GM12801 (cell line): ENCODE data around the gene PCSK6.

Source experiments
- TF ChIP-seq, protein P1 (sequence below): IDR thresholded peaks from one replicate; pipeline ENCODE4 v1.5.1; 2011; ENCODE audit warnings: control low read depth; ENCODE audit not compliant: insufficient read length; ENCODE audit errors: extremely low read depth

PCSK6 gene

DNA sequence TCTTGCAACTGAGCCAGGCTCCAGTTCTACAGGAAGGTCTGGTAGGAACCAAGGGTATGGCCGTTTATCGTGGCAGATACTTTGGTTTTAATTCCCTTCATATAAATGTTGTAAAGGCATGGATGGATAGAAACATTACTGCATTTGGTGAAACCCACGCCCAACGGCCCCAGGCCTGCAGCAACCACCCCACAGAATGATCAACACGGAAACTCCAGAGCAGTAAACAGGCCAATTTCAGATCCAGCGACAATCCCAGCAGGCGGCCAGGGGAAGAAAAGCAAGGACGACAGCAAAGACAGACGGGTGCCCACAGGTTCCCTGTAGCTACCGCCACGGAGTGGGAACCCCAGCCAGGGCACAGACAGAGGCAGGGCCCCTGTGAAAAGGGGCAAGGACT, 32.6 kb upstream of the PCSK6 start:
- TF ChIP-seq, protein P1, sequence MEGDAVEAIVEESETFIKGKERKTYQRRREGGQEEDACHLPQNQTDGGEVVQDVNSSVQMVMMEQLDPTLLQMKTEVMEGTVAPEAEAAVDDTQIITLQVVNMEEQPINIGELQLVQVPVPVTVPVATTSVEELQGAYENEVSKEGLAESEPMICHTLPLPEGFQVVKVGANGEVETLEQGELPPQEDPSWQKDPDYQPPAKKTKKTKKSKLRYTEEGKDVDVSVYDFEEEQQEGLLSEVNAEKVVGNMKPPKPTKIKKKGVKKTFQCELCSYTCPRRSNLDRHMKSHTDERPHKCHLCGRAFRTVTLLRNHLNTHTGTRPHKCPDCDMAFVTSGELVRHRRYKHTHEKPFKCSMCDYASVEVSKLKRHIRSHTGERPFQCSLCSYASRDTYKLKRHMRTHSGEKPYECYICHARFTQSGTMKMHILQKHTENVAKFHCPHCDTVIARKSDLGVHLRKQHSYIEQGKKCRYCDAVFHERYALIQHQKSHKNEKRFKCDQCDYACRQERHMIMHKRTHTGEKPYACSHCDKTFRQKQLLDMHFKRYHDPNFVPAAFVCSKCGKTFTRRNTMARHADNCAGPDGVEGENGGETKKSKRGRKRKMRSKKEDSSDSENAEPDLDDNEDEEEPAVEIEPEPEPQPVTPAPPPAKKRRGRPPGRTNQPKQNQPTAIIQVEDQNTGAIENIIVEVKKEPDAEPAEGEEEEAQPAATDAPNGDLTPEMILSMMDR = no peak

DNA sequence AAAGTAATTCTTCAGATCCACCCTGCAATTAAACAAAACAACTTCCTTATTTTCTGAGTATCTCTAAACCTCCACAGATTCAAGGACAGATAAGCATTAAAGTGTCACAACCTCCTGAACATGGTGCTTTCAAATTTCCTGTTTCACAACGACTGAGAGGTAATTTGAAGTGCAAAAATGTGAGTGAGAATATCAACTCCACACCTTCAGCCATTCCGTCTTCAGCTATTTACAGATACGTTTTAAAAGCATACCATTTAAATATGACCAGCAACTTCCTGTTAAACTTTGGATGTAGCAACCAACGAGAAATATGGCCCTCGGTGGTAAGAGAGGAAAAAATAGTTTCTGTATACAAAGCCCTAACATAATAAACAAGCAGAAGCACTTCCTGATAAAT, 32.1 kb upstream of the PCSK6 start:
- TF ChIP-seq, protein P1 = no peak

DNA sequence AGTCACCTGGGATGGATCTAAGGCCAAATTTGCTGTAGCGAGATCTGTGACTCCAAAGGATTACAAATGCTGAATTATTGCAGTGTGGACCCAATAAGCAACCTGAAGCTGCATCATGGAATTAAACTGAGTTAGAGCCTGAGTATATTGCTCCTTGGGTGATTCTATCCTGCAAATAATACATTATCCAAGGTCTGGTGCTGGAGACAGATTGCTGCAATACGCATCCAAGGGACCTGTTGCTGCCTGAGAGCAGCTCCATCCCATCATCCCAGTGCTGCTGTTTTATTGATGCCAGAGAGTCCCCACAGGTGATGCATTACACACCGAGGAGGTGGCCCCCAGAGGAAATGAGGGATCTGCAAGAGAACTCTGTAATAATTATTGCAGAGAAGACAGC, 31.6 kb upstream of the PCSK6 start:
- TF ChIP-seq, protein P1 = no peak

DNA sequence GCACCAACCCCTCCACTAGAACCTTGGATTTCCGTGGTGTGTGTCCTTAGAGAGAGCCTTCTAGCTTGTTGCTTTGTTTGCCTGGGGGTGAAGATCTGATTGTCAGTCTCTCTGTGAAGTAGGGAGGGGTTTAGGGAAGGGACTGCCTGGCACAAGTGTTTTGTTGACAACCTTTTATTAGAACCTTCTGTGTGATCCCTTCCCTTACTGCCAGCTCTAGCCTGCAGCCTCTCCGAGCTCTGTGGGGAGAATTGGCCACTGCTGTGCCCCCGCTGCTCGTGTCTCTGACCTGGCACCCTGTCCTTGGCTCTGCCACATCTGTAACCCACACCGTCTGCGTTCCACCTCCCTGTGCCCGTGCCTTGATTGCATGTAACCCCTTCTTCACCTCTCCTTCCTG, 30.9 kb upstream of the PCSK6 start:
- TF ChIP-seq, protein P1 = no peak

DNA sequence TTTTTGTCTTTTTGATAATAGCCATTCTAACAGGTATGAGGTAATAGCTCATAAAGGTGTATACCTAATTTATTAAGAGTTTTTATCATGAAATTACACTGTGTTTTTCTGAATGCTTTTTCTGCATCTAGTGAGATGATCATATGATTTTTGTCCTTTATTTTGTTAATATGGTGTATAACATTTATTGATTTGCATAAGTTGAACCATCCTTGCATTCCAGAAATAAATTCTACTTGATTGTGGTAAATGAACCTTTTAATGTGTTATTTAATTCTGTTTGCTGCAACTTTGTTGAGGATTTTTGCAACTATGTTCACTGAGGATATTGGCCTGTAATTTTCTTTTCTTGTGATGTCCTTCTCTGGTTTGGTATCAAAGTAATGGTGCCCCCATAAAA, 28.0 kb upstream of the PCSK6 start:
- TF ChIP-seq, protein P1 = no peak

DNA sequence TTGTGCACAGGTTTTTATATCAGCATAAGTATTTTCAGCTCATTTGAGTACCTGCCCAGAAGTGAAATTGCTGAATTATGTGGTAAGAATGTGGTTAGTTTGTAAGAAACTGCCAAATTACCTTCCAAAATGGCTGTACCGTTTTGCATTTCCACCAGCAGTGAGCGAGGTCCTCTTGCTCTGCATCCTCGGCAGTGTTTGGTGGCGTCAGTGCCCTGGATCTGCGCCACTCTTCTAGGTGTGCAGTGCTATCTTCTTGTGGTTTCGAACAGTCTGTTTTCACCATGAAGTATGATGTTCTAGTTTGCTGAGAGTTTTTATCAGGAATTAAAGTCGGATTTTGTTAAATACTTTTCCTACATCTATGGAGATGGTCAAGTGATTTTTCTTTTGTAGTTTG, 24.8 kb upstream of the PCSK6 start:
- TF ChIP-seq, protein P1 = no peak

DNA sequence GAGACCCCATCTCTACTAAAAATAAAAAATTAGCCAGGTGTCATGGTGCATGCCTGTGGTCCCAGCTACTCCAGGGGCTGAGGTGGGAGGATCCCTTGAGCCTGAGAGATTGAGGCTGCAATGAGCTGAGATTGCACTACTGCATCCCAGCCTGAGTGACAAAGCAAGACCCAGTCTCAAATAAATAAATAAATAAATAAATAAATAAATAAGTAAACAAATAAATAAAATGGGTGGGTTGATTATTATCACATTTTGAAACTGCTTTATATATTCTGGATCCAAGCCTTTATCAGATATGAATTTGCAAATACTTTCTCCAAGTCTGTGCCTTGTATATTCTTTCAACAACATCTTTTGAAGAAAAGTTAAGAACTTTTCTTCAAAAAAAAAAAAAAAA, 22.2 kb upstream of the PCSK6 start:
- TF ChIP-seq, protein P1 = no peak
